ENCODE data around the gene ACTRT1. TPM values are rescaled to one million over a fixed set of nuclear protein-coding genes. Genes with fewer than 3 reads are reported as not detected.

Gene ACTRT1
- total and polyA plus RNA-seq, 4 experiments from 2014 or later, result not detected

DNA sequence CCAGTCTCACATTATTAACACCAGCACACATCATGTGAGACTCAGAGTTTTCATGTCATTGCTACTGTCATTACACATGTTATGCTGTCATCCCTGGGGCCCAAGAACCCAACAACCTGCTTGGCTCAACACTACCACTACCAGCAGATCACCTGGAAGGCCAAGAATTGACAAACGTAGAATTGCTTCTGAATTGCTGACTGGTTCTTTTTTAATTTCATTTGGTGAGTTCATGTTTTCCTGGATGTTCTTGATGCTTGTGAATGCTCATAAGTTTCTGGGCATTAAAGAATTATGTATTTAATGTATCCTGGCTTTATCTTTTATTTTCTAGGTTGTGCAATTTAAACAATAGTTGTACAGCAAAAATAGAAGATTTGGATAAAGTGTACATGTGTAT, 40.2 kb downstream of the ACTRT1 start:
- H3K27me3 ChIP-seq (ENCODE audit: insufficient read depth, low read length), result no peaks in the 10 kb centered on the region
- Mint-ChIP-seq H3K36me3 (no peaks in the 10 kb centered on the region), H3K4me1 (no peaks in the 10 kb centered on the region), H3K4me3 (no peak overlapping the region), H3K27me3 (no peaks in the 10 kb centered on the region), H3K27ac (no peak overlapping the region), H3K9me3 (peaks cover 0 to 5% (median 3%) of the 10 kb centered on the region in 8 donors)
- H3K9me3 ChIP-seq (ENCODE audit: control insufficient read depth in 1 of 2, low read length in 2 of 2), result no peaks in the 10 kb centered on the region
- ChIA-PET POLR2A (ENCODE audit: partially characterized antibody) (no interaction called here), CTCF (ENCODE audit: partially characterized antibody) (no interaction called here)
- H3K4me1 ChIP-seq (ENCODE audit: insufficient read depth, low read length), result no peaks in the 10 kb centered on the region
- H3K4me3 ChIP-seq (ENCODE audit: low read length in 2 of 2), result no peak overlapping the region
- no peak overlapping the region for H3K27ac ChIP-seq (ENCODE audit: low read depth, low read length)
- intact Hi-C loops (cut with micrococcal nuclease), result no loop called here
- no peaks in the 10 kb centered on the region for H3K36me3 ChIP-seq (ENCODE audit: insufficient read depth, low read length)
- DNase-seq, result no peak

DNA sequence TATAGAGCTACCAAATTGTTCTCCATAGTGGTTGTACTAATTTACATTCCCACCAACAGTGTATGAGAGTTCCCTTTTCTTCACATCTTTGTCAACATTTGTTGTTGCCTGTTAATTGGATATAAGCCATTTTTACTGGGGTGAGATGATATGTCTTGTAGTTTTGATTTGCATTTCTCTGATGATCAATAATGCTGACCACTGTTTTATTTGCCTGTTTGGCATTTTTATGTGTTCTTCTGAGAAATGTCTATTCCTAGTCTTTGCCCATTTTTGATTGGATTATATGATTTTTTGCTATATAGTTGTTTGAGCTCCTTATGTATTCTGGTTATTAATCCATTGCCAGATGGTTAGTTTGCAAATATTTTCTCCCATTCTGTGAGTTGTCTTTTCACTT, 44.3 kb downstream of the ACTRT1 start:
- POLR2A ChIA-PET (ENCODE audit: partially characterized antibody), result no interaction called here
- Mint-ChIP-seq H3K4me3 (no peak overlapping the region), H3K27me3 (no peaks in the 10 kb centered on the region)

More for the DNA sequence above, 44.3 kb downstream of the ACTRT1 start:
- no peak for DNase-seq
- peaks cover 0 to 4% (median 0%) of the 10 kb centered on the region in 8 donors for H3K9me3 Mint-ChIP-seq
- Histone ChIP-seq H3K9me3 (ENCODE audit: control insufficient read depth in 1 of 2, low read length in 2 of 2) (no peaks in the 10 kb centered on the region), H3K27me3 (ENCODE audit: insufficient read depth, low read length) (no peaks in the 10 kb centered on the region), H3K4me3 (ENCODE audit: low read length in 2 of 2) (no peak overlapping the region), H3K4me1 (ENCODE audit: insufficient read depth, low read length) (no peaks in the 10 kb centered on the region), H3K36me3 (ENCODE audit: insufficient read depth, low read length) (no peaks in the 10 kb centered on the region), H3K27ac (ENCODE audit: low read depth, low read length) (no peak overlapping the region)
- H3K27ac Mint-ChIP-seq, result no peak overlapping the region
- CTCF ChIA-PET (ENCODE audit: partially characterized antibody), result no interaction called here
- intact Hi-C loops (cut with micrococcal nuclease), result no loop called here
- no peaks in the 10 kb centered on the region for H3K4me1 Mint-ChIP-seq
- no peaks in the 10 kb centered on the region for H3K36me3 Mint-ChIP-seq
